Measurements from ENCODE around the gene SYNE1.

The SYNE1 gene

DNA sequence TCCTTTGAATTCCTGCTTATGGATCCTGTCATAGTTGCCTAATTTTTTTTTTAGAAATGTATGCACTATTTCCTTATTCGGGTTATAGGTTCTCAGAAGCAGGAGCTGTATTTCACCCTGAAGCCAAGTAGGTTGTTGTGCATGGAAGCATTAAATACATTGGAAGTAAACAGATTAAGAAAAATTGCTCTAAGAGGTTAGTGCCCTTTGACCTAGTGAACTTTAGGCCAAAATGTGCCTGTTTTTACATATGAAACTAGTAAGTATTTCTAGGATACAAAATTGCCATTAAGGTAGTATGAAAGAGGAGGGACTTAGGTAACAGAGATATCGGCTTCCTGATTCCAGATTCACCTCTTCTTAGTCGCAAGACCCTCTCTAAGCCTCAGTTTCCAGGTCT is 377.9 kb downstream of the SYNE1 start:
- TF ChIP-seq, protein P1, sequence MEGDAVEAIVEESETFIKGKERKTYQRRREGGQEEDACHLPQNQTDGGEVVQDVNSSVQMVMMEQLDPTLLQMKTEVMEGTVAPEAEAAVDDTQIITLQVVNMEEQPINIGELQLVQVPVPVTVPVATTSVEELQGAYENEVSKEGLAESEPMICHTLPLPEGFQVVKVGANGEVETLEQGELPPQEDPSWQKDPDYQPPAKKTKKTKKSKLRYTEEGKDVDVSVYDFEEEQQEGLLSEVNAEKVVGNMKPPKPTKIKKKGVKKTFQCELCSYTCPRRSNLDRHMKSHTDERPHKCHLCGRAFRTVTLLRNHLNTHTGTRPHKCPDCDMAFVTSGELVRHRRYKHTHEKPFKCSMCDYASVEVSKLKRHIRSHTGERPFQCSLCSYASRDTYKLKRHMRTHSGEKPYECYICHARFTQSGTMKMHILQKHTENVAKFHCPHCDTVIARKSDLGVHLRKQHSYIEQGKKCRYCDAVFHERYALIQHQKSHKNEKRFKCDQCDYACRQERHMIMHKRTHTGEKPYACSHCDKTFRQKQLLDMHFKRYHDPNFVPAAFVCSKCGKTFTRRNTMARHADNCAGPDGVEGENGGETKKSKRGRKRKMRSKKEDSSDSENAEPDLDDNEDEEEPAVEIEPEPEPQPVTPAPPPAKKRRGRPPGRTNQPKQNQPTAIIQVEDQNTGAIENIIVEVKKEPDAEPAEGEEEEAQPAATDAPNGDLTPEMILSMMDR (IDR thresholded peaks at IDR 0.05; ENCODE audit: control insufficient read depth, extremely low read depth, insufficient read depth) = no peak
- no peak overlapping the region for H3K4me3 ChIP-seq (ENCODE audit: low read depth, low read length)
- no peak for DNase-seq (ENCODE audit: low read depth)

DNA sequence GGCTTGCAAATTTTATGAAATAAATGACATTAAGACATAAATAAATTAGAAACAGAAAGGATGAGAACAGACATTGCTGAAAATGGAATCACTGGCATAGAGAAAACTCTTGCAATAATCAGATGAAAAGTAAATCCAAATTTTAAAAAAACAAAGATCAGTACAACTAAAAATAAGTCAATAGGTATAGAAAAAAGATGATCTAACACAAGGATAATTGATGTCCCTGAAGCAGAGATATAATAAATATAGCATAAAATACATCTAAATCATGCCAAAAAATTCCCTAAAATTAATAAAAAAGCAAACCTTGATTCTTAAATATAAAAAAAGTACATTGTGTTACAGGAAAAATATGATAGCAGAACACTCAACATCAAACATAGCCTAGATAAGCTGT is 379.6 kb downstream of the SYNE1 start:
- TF ChIP-seq, protein P1 (IDR thresholded peaks at IDR 0.05; ENCODE audit: control insufficient read depth, extremely low read depth, insufficient read depth) = no peak
- no peak for DNase-seq (ENCODE audit: low read depth)
- H3K4me3 ChIP-seq (ENCODE audit: low read depth, low read length) = no peak overlapping the region

DNA sequence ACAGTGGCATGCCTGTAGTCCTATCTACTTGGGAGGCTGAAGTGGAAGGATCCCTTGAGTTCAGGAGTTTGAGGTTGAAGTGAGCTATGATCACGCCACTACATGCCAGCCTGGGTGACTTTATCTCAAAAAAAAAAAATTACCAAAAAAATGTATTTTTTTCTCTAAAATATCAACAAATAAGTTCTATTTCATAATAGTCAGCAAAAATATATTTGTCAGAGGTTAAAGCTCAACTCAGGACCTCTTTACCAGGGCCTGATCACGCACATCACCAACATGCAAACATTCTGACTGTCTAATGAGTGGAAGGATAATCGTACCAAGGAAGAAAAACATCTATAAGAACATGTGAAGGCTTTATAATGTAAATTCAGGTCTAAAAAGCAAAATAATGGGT is 387.0 kb downstream of the SYNE1 start:
- H3K4me3 ChIP-seq (ENCODE audit: low read depth, low read length) = no peak overlapping the region
- TF ChIP-seq, protein P1 (IDR thresholded peaks at IDR 0.05; ENCODE audit: control insufficient read depth, extremely low read depth, insufficient read depth) = no peak
- no peak for DNase-seq (ENCODE audit: low read depth)

DNA sequence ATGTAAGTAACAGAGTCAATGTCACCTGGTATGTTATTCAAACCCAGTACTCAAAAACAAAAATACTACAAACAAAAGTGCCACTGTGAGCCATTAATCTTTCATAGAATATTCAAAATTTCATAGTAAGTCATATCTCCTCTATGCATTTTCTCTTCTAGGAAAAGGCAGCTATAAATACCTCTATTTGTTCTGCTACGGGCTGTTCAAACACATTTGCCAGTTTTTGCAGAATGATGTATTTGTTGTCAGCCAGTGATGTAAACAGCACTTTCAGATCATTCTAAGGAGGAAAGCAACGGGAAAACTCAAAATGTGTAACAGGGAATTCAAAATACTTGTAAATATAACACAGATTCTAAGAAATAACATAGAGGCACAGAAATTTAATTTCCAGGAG is 388.2 kb downstream of the SYNE1 start:
- TF ChIP-seq, protein P1 (IDR thresholded peaks at IDR 0.05; ENCODE audit: control insufficient read depth, extremely low read depth, insufficient read depth) = no peak

DNA sequence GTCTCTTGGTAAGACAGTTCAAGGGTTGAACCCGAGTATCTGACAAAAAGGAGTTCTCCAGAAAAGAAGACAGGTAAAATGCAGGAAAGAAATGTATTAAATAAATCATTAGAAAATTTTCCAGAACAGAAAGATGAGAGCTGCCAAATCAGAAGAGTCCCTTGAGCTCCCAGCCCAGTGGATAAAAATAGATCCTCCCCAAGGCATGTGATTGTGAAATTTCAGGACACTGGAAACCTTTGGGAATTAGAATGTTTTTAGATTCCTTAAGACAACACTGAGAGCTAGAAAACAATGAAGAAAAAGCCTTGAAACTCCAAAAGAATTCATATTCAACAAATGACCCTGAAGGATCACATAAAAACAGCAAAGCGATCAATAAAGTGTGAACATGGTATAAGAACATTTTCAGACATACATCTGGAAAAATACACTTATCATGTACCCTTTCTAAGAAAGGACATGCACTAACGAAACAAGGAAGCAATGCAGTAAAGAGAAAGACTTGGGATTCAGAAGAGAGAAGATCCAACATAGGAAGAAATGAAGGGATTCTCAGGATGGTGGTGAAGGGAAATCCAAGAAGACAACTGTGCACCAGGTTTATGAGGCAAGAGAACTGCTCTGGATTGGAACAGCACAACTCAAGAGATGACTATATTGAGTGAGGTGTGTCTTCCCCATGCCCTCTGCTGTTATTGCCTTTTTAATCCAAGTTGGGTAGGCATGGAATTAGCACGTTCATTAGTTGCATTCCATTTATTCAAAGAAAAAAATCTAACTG is 390.4 kb downstream of the SYNE1 start:
- no peak overlapping the region for H3K4me3 ChIP-seq (ENCODE audit: low read depth, low read length)
- DNase-seq (ENCODE audit: low read depth) = no peak
- TF ChIP-seq, protein P1 (IDR thresholded peaks at IDR 0.05; ENCODE audit: control insufficient read depth, extremely low read depth, insufficient read depth) = no peak

More for the DNA sequence above, 388.2 kb downstream of the SYNE1 start:
- no peak for DNase-seq (ENCODE audit: low read depth)
- no peak overlapping the region for H3K4me3 ChIP-seq (ENCODE audit: low read depth, low read length)

DNA sequence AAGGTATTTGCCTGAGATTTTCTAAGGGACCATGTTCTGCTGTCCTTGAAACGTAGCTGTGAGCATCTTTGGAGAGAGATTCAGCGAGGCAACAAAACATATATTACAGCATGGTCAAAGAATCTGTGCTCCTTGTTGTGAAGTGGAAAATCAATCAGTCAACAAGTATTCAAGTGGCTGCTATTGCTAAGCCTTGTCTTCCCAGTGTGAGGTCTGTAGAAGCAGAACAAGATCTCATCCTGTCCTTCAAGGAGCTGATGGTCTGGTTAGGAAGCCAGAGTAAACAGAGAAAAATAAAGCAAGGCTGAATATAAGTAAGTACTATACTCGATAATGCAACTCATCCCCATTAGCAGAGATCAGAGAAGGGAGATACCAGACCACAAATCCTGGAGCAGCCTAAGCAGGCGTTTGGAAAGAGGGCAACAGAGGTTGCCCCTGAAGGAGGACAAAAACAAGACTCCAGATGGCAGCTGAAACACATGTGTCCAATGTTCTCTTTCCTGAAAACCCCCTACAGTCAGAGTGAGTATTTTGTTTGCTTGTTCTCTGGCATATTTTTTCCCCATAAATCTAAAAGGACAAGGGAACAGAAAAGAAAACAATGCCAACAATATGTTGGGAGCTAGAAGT is 392.0 kb downstream of the SYNE1 start:
- TF ChIP-seq, protein P1 (IDR thresholded peaks at IDR 0.05; ENCODE audit: control insufficient read depth, extremely low read depth, insufficient read depth) = no peak
- DNase-seq (ENCODE audit: low read depth) = no peak
- H3K4me3 ChIP-seq (ENCODE audit: low read depth, low read length) = no peak overlapping the region
